ELR (cell line): ENCODE results near the gene LGALS3.
"Not testable (repeated sequence)": the region's sequence is repeated elsewhere in the genome, so short reads cannot be mapped to it uniquely, and the experiment has no call there.

ENCODE experiments used
- DNase-seq: peaks from one replicate; pipeline ENCODE4 v3.0.0-alpha.2; 2015; ENCODE audit warnings: low read depth

LGALS3 gene

DNA sequence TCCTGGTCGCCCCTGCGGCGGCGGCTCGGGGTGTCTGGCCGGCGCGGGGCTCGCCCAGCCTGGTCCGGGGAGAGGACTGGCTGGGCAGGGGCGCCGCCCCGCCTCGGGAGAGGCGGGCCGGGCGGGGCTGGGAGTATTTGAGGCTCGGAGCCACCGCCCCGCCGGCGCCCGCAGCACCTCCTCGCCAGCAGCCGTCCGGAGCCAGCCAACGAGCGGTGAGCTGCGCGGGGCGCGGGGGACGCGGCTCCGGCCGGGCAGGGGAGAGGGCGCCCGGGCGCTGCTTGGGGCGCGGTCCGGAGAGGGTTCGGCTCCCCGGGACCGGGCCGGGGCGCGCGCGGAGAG is at the start of gene LGALS3:
LGALS3 (plus strand) TSS at position 167 of the 342 bp plus-strand sequence. CDS start 8,122 bp downstream, outside the sequence.
- DNase-seq: peak; percentile 69

DNA sequence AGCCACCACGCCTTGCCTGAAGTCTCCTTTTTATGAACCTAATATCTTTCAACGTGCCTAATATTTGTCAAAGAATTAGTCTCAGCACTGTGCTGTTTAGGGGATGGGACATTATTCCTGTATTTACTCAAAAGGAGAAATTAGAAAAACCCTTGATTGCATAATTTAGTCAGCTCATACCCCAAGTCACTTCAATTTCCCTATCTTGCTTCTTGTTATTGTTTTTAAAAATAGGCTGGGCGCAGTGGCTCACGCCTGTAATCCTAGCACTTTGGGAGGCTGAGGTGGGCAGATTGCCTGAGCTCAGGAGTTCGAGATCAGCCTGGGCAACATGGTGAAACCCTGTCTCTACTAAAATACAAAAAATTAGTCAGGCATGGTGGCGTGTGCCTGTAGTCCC is 49.1 kb upstream of the LGALS3 start:
- DNase-seq: not testable (repeated sequence)

DNA sequence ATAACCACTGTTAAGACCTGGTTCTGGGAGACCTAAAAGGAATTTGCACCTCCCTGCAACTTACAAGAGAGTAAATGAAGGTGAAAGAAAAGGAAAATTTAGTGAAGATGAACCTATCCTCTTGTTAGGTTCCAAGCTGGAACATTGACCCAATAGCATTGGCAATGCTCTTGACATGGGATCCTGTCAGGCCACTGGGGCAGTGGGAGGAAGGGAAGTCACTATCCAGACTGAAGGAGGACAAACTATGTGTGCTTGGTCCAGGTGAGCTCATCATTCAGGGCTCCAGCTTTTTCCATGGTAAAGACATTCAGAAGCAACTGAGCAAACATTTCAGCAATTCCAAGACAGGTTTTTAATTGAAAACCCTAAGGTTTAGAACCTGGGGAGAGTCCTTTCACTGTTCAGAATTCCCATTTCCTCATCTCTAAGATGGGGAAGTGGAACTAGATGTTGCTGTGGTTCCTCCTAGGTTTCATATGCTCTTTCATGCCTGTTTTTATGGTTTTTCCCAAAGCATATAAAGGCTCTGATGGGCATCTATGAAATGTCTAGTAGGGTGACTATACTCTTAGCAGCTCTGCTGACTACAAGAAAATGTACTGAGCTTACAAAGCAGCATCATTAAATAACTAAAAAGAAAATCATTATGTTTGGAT is 44.5 kb upstream of the LGALS3 start:
- no peak for DNase-seq

DNA sequence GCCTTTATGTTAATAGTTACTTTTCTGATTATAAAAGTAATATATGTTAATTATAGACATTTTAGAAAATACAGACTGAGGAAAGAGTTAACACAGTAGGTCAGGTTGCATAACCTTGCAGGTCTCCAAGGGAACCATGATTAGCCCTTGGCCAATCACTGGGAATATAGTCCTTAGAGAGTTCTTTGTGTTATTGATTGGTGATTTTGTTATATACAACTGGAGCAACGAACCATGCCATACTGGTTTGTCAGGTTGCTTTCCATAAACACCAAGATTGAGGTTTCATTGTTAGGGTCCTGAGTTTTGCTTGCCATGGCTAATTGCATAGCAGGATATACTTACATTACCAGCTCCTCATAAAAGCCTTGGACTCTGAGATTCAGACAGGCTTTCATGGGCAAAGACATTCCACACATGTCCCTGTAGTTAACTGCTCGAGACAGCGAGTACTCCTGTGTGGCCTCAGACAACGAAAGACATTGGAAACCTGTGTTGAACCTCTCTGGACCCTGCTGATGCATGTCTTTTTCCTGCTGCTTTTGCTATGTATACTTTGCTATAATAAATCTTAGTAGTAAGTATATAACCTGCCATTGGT is 43.9 kb upstream of the LGALS3 start:
- no peak for DNase-seq

DNA sequence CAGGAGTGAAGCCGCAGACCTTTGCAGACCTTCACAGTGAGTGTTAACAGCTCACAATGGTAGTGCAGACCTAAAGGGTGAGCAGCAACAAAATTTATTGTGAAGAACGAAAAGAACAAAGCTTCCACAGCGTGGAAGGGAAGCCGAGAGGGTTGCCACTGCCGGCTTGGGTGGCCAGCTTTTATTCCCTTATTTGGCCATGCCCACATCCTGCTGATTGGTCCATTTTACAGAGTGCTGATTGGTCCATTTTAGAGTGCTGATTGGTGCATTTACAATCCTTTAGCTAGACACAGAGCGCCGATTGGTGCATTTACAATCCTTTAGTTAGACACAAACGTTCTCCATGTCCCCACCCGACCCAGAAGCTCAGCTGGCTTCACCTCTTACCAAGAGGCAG is 42.1 kb upstream of the LGALS3 start:
- no peak for DNase-seq

DNA sequence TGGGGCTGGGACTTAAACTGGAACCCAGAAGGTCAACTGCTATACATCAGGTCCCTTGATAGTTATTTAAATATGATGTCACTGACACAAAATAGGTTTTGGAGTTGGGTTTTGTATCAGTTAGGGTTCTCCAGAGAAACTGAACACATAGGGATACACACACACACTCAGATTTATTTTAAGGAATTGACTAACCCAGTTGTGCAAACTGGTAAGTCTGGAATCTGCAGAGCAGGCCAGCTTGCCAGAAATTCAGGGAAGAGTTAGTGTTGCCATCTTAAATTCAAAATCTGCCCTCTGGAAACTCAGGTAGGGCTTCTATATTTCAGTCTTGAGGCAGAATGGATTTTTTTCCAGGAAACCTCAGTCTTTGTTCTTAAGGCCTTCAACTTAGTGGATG is 40.7 kb upstream of the LGALS3 start:
- DNase-seq: no peak

DNA sequence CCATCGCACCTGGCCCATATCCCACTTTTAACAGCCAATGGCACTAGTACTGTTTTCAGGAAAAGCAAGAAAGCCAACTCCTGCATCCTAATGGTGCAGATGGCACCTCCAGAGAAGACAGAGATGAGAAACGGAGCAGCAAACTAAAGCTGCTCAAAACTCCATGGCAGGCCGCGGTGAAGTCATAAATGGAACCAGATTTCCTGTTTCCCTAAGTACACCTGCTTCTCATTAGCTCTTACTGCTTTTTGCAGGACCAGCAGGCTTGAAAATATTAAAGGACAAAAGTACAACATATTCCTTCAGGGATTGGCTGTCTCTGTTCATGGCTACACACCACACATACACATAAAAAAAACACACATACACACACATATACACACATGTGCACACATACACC is 36.7 kb upstream of the LGALS3 start:
- no peak for DNase-seq

DNA sequence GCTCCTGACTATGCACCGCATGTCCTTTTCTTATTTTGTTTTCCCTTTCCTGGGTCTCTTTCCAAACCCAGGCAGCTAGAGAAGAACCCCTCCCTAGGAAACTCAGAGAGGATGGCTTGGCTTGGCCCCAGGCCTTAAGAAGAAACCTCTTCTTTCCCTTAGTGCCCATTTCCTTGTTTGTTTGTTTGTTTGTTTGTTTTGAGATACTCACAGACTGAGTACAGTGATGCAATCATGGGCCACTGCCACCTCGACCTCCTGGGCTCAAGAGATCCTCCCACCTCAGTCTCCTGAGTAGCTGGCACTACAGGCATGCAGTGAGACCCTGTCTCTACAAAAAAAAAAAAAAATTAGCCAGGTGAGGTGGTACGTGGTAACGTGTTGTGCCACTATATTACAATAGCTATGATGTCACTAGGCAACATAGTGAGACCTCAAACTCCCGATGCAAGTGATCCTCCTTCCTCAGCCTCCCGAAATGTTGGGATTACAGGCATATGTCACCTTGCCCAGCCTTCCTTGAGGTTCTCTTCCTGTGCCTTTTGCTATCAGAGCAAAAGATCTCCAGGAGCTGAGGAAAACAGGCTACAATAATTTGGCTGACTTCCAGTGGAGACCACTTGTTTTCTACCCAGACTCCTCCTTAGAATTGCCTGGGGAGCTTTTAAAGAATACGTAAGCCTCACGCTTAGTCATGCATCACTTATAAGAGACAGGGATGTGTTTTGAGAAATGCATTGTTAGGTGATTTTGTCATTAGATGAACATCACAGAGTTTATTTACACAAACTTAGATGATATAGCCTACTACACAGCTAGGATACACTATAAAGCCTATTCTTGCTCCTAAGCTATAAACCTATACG is 34.5 kb upstream of the LGALS3 start:
- DNase-seq: peak; percentile 88

DNA sequence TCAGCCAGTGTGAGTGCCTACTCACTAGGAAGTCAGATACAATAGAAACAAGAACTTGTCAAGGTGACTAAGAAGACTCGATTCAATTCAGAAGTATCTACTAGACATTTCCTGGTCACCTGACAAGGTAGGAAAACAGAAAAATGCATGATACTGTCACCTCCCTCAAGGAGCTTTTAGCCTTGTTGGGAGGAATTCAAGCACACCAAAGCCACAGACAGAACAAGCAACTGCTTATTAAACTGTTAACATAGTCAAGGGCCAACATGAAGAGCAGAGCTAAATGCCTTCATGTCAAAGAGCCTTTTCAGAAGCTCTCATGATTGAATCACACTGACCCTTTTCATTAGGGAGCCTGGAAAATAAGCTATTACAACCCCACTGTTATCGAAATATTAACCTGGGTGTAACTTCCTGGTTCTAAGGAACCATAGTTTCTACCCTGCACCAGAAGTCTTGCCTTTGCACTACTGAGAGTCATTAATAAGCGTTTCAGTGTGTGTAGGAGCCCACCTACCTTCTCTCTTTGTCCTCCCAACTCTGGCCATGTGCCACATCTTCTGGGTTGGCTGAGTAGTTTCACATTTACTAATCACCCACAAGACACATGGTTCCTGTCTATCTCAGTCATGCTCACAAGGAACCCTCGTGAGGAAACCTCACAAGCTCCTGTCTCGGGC is 31.0 kb upstream of the LGALS3 start:
- no peak for DNase-seq

DNA sequence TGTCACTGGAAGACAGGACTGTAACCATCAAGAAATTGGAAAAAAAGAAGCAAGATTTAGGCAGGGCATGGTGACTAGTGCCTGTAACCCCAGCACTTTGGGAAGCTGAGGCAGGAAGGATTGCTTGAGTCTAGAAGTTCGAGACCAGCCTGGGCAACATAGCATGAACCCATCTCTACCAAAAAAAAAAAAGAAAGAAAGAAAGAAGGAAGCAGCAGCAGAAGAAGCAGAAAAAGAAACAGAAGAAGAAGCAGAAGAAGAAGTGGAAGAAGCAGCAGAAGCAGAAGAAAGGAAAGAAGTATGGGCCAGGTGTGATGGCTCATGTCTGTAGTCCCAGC is 30.5 kb upstream of the LGALS3 start:
- no peak for DNase-seq

DNA sequence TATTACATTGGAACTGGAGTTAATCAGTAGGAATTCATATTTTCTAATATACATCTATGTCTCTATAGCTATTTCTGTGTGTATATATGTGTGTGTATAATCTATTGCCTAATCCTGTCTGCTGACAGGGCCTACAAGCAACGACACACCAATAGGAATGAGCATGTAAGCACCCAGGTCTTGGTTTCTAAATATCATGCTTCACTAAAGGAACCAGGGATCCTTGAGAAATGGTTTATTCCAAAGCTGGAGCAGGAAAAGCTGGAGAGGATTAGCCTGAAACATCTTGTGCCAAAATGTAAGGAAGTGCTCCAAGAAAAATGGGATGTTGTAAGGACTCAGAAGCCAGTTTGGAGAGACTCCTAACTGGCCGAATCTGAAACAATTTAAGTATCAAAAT is 29.3 kb upstream of the LGALS3 start:
- DNase-seq: no peak

DNA sequence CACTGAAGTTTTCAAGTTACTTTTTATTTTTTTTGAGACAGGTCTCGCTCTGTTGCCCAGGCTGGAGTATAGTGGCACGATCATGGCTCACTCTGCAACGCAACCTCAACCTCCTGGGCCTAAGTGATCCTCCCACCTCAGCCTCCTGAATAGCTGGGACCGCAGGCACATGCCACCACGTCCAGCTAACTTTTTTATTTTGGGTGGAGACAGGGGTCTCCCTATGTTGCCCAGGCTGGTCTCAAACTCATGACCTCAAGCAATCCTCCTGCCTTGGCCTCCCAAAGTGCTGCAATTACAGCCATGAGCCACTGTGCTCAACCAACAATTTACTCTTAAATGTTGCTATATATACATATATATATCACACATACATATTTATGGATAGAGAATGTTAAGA is 27.4 kb upstream of the LGALS3 start:
- DNase-seq: no peak

DNA sequence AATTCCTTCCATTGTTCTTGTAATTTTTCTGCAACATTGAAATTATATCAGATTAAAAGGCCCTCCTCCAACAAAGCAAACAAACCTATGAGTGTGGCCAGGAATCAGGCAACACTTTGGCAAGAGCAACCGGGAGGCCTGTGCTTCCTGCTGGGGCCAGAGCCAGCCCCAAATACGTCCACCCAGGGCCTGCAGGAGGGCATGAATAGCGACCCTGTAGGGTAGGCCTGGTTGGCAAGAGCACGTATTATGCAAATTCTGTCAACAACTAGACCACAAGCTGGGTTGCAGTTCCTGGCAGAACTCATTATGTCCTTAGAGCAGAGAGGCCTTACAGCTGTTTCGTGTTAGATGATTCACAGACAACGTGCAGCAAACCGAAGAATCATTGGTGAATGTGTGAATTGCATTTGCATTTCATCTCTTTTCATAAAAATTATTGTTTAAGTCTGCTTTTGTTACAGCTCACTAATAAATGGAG is 26.9 kb upstream of the LGALS3 start:
- peak; percentile 86 for DNase-seq

DNA sequence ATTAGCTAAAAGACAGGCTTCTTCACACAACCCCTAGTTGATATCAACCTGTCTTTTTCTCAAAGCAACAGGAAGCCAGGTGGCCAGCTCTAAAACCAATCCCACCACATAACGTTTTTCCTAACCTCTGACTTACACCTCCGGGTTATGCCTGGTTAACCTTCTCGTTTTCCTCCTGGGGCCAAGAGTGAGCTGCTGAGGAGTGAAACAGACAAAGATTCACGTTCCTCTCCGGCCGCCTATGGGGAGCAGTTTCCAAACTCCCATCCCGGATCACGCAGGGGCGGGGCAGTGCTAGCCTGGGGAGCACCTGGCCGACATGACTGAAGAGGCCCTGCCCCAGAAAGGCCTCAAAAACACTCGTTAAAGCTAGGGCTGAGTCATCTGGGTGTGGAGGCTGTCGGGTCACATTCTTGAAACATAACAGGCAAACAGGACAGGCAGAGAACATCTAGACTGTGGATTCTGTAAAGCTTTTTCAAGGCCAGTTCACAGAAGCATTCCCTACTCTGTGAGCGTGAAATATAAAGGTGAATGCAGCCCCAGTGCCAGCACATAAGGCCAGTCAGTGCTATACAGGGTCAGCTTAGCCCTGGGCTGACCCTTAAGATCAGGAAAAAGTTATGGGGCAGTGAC is 25.9 kb upstream of the LGALS3 start:
- DNase-seq: peak; percentile 97

DNA sequence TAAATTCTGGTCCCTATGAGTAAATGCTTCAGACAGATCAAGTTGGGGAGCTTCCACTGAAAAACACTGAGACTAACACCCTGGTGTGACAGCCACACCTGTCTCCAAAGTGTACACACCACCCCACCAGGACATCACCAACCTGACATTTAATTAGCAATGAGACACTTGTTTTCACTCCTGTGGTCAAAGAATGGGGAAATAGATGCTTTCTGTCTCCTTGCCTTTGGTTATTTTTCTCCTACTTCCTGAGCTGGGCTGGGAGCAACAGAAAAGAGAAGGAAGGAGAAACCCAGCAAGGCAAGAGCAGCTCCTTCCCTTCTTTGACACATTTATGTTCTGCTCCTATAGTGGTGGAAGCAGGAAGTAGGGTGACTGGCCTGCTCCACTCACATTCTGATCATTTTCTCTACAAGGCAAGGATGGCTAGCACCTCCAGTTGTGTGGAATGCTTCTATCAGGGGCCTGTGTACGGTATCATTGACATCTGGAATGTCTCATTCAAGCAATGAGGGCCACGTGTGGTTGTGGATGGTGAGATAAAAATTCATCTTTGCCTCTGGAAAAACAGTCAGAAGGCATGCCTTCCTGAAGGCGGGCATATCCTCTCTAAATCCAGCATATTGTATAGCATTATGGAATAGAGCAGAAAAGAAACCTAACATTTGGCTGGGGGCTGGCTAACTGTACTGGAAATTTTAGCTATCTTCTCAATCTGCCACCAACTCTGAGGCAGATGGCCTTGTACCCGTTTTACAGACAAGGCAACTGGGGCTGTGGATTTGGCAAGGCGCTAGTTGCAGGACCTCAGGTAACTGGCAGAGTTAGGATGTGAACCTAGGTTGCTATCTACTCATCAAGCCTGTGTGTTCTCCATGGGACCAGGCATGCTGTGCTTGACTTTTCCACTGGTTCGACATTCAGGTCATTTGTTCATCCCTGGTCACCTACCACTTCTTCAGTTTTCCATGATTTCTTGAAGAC is 24.8 kb upstream of the LGALS3 start:
- DNase-seq: peak; percentile 32

DNA sequence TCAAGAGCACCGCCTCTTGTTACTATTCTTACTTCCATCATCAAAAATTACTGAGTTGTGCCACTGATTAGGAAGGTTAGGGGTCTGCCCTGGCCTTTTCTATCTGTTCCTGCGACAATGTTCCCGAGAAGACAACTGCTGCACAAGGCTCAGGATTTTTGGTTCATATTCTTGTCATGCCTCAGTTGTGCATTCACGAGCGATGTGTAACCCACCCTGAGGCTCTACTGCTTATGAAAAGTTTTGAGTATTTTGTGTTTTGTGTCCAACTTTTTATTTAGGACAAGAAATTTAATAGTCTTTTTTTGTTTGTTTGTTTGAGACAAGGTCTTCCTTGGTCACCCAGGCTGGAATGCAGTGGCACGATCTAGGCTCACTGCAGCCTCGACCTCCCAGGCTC is 23.1 kb upstream of the LGALS3 start:
- DNase-seq: no peak

DNA sequence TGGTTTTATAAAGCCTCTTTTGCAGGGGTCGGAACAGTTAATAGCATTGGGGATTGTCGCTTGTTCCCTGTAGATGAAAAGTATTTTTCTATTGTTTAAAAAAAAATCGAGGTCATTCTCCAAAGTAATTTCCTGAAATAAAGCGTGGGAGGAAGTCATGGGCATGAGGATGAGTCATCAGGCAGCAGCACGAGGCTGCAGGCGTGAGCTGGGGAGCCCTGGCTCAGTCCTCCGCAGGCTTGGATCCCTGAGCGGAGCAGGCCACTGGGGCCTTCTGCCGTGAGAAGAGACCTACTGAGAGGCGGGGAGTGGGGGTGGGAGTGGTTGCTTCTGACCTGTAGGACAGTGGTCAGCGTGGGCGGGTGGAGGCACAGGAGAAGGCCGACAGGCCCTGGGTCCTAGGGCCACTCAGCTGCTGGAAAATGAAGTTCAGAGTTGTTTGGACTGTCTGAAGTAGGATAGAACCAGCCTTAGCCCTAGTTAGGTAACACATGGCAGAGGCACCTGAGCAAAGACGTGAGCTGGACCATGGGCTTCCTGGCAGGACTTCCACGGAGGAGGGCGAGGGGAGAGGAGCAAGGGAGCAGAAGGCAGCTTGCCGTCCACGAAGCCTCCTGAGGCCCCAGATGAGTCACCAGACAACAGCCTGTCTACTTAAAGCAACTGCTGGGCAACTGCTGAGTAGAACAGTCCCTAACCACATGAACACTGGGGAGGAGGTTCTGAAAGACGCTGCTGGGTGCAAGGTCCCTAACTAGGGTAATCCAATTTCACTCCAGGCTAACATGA is 21.1 kb upstream of the LGALS3 start:
- DNase-seq: peak; percentile 97

DNA sequence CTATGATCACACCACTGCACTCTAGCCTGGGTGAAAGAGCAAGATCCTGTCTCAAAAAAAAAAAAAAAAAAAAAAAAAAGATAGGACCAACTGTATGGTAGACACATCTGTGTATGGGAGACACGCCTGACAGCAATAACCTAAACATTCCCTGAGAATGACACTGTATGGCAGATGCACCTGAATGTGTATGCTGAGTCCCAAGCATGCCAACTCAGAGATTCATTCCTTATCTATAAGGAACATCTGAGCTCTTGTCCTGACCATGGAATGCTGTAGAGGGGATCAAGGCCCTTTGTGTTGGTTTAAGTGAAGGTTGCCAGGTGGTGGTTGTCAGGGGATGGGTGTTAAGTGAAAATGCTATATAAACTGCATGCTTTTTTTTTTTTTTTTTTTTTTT is 19.2 kb upstream of the LGALS3 start:
- DNase-seq: no peak

DNA sequence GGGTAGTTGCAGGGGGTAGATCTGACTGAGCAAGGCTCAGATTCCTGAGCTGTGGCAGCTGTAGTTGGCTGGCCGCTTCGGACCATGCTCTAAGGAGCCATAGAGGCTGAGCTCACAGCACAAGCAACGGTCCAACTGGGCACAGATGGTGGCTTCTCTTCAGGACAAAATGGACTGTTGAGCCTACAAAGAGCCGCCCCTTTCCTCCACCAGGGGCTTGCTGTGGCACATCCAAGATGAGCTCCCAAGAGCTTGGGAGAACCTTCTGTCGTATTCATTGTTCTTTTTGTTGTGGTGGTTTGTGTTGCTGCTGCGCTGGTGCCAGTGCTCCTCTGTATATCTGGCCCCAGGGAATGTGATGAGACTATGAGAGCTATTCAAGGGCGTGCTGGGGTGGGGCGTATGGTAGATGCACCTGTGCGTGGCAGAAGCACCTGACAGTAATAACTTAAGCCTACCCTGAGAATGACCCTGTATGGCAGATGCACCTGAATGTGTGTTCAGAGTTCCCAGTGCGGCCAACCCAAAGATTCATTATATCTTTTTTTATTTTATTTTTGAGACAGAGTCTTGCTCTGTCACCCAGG is 17.8 kb upstream of the LGALS3 start:
- no peak for DNase-seq

DNA sequence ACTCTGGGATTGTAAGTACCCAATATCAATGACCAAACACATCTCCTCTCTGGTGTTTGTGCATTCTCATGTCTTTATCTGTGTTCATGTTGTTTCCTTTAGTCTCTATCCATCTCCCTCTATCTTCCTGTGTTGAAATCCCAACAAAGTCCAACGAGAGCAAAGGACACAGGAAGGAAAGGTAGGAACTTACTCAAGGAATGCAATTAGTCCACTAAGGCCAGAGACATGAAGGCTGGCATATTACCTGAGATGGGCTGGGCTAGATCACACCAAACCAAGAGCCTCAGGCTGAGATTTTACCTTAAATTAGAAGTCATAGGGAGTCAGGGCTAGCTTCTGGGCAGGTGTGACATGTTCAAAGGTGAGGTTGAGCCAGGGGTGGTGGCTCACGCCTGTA is 14.3 kb upstream of the LGALS3 start:
- DNase-seq: no peak
